Testis (tissue), 3 donors: ENCODE data around the gene ZBTB4. TPM values are rescaled to one million over a fixed set of nuclear protein-coding genes. Genes with fewer than 3 reads are reported as not detected.

Source experiments
- DNase-seq: peaks from one replicate; pipeline ENCODE4 v3.0.0-alpha.2; 2019
- H3K27ac ChIP-seq, 2 donors: fragments of 200-600 bp; sonication (generic); one replicate each; pipeline ENCODE4 v1.5.1; 2019
- H3K27me3 ChIP-seq: fragments of 200-600 bp; sonication (generic); one replicate; pipeline ENCODE4 v1.5.1; 2019
- H3K36me3 ChIP-seq: fragments of 200-600 bp; sonication (generic); one replicate; pipeline ENCODE4 v1.5.1; 2017; ENCODE audit warnings: low read depth; ENCODE audit errors: missing control alignments
- H3K4me1 ChIP-seq: fragments of 200-600 bp; sonication (generic); one replicate; pipeline ENCODE4 v1.5.1; 2019
- H3K4me3 ChIP-seq, 2 donors: fragments of 200-600 bp; sonication (generic); one replicate each; pipeline ENCODE4 v1.5.1; 2017 to 2019
- H3K9me3 ChIP-seq: fragments of 200-600 bp; sonication (generic); one replicate; pipeline ENCODE4 v1.5.1; 2017
- CTCF ChIP-seq, 3 experiments: fragments of 450-650 bp in 2 of 3; fragments of 200-600 bp in 1 of 3; sonication (generic) in 1 of 3; IDR thresholded peaks; one replicate each; pipeline ENCODE4 v1.5.1; 2016 to 2019; ENCODE audit warnings: antibody characterized with exemption in 3 of 3, mild to moderate bottlenecking in 2 of 3, moderate library complexity in 1 of 3
- POLR2A ChIP-seq: fragments of 450-650 bp; IDR thresholded peaks from one replicate; pipeline ENCODE4 v1.6.1; 2017; ENCODE audit warnings: antibody characterized with exemption, mild to moderate bottlenecking, moderate library complexity
- WGBS, 2 donors: methylation state at CpG; one replicate each; pipeline ENCODE4 v1.1.5; 2018; 5-methylcytosine and 5-hydroxymethylcytosine counted together
- intact Hi-C: fragments of 100-400 bp; cut with DNase I; formaldehyde crosslinking; loops from one replicate; pipeline ENCODE4 v1.15.1; 2023; ENCODE audit warnings: low total_unique reads
- polyA plus RNA-seq: library from polyadenylated mRNA; stranded (reverse); fragments of 350-450 nt; fragmentation: Illumina TruSeq; extraction: RNeasy Lipid Tissue Mini Kit (QIAGEN cat#74804); gene quantifications from one replicate; pipeline ENCODE4 v1.2.3, GENCODE V29; 2014; ENCODE audit warnings: low read depth, low replicate concordance; ENCODE audit not compliant: insufficient read depth
- total RNA-seq, 2 donors: library from RNA; depleted of rRNA; stranded (reverse); fragments of >200 nt; gene quantifications; one replicate each; pipeline ENCODE4 v1.2.3, GENCODE V29; 2016

Gene ZBTB4
- total and polyA plus RNA-seq, 3 donors from 2014 or later, result 34.0 to 43.4 (median 39.5) TPM

- H3K27me3 ChIP-seq, result no peaks in the 10 kb centered on the region
- H3K27ac ChIP-seq, result no peak within 1 kb of the TSS
- no peak within 1 kb of the TSS for H3K4me3 ChIP-seq
- no peak for TF ChIP-seq POLR2A
- TF ChIP-seq CTCF (IDR thresholded peaks at IDR 0.05), result no peak
- H3K4me1 ChIP-seq, result no peaks in the 10 kb centered on the region
- DNase-seq, result no peak
- WGBS, 2 donors, result 79 to 81% methylated on average over 9 to 17 of the region's 17 CpGs
- H3K36me3 ChIP-seq, result no peaks in the 10 kb centered on the region
- H3K9me3 ChIP-seq, result no peaks in the 10 kb centered on the region
- intact Hi-C loops, result no loop called here
Measured at GRCh38 chr17:7419819-7420610, 59.4 kb downstream of the ZBTB4 start, which contains the start of gene SPEM1. TSS of gene SPEM1 (plus strand) at chr17:7420324. CDS start at chr17:7420385, 61 bp downstream.

- Histone ChIP-seq H3K9me3 (no peaks in the 10 kb centered on the region), H3K4me1 (no peaks in the 10 kb centered on the region), H3K36me3 (no peaks in the 10 kb centered on the region), H3K4me3 (no peak overlapping the region), H3K27me3 (no peaks in the 10 kb centered on the region), H3K27ac (no peak overlapping the region)
- TF ChIP-seq CTCF (IDR thresholded peaks at IDR 0.05) (no peak), POLR2A (no peak)
- intact Hi-C loops, result no loop called here
- DNase-seq, result no peak
- 73 to 91% methylated on average over 5 to 18 of the region's 18 CpGs for WGBS, 2 donors
Measured at GRCh38 chr17:7418472-7419152, 60.8 kb downstream of the ZBTB4 start.

- intact Hi-C loops, result no loop called here
- Histone ChIP-seq H3K4me3 (no peak overlapping the region), H3K4me1 (no peaks in the 10 kb centered on the region), H3K27me3 (no peaks in the 10 kb centered on the region), H3K27ac (no peak overlapping the region), H3K9me3 (no peaks in the 10 kb centered on the region), H3K36me3 (no peaks in the 10 kb centered on the region)
- TF ChIP-seq CTCF (IDR thresholded peaks at IDR 0.05) (no peak), POLR2A (no peak)
- WGBS, 2 donors, result 93 to 94% methylated on average over 30 to 54 of the region's 54 CpGs
- DNase-seq, result no peak
Measured at GRCh38 chr17:7417056-7417655, 62.3 kb downstream of the ZBTB4 start.

GRCh38 chr17:7416323-7416722 is 63.1 kb downstream of the ZBTB4 start:
- DNase-seq, result no peak
- no peak overlapping the region for H3K4me3 ChIP-seq
- no peaks in the 10 kb centered on the region for H3K27me3 ChIP-seq
- intact Hi-C loops, result no loop called here
- no peak overlapping the region for H3K27ac ChIP-seq
- TF ChIP-seq POLR2A (no peak), CTCF (IDR thresholded peaks at IDR 0.05) (no peak)
- H3K9me3 ChIP-seq, result no peaks in the 10 kb centered on the region
- WGBS, 2 donors, result 78 to 90% methylated on average over 6 of the region's 6 CpGs
- no peaks in the 10 kb centered on the region for H3K4me1 ChIP-seq
- no peaks in the 10 kb centered on the region for H3K36me3 ChIP-seq
